ENCODE results near the gene OR4E1.
"Not testable (repeated sequence)": the region's sequence is repeated elsewhere in the genome, so short reads cannot be mapped to it uniquely, and the experiment has no call there.

Gene OR4E1

GRCh38 chr14:21703357-21704326 lies 30.0 kb upstream of the OR4E1 start:
- no peak overlapping the region for H3K27ac ChIP-seq
- TF ChIP-seq ZFX (IDR thresholded peaks at IDR 0.05) (no peak), CTCF (conservative IDR thresholded peaks at IDR 0.05) (no peak)

- no peak overlapping the region for H3K27ac ChIP-seq
- TF ChIP-seq CTCF (conservative IDR thresholded peaks at IDR 0.05) (no peak), ZFX (IDR thresholded peaks at IDR 0.05) (no peak)
These were observed 28.7 kb upstream of the OR4E1 start for GRCh38 chr14:21702316-21702715.

GRCh38 chr14:21699551-21699950 lies 25.9 kb upstream of the OR4E1 start:
- H3K27ac ChIP-seq: no peak overlapping the region

GRCh38 chr14:21698538-21698937 lies 24.9 kb upstream of the OR4E1 start:
- H3K27ac ChIP-seq: not testable (repeated sequence)

More at GRCh38 chr14:21699551-21699950, 25.9 kb upstream of the OR4E1 start:
- TF ChIP-seq ZFX (IDR thresholded peaks at IDR 0.05) (no peak), CTCF (conservative IDR thresholded peaks at IDR 0.05) (no peak)

GRCh38 chr14:21697662-21698061 lies 24.0 kb upstream of the OR4E1 start:
- not testable (repeated sequence) for H3K27ac ChIP-seq

GRCh38 chr14:21694425-21694824 lies 20.8 kb upstream of the OR4E1 start:
- H3K27ac ChIP-seq: no peak overlapping the region
- TF ChIP-seq ZFX (IDR thresholded peaks at IDR 0.05): no peak
- no peak for TF ChIP-seq CTCF (conservative IDR thresholded peaks at IDR 0.05)

- no peak overlapping the region for H3K27ac ChIP-seq
- TF ChIP-seq ZFX (IDR thresholded peaks at IDR 0.05) (no peak), CTCF (conservative IDR thresholded peaks at IDR 0.05) (no peak)
These were observed 12.8 kb upstream of the OR4E1 start for GRCh38 chr14:21686468-21686867.

- no peak overlapping the region for H3K27ac ChIP-seq
- TF ChIP-seq ZFX (IDR thresholded peaks at IDR 0.05): no peak
- no peak for TF ChIP-seq CTCF (conservative IDR thresholded peaks at IDR 0.05)
These were observed 6.5 kb upstream of the OR4E1 start for GRCh38 chr14:21680072-21680471.

All from C4-2B (cell line).